Right lobe of liver (tissue), 4 donors: ENCODE results near the gene XRCC3.

Source experiments
- POLR2A ChIP-seq: fragments of 450-650 bp; IDR thresholded peaks from one replicate; pipeline ENCODE4 v1.6.1; 2017; ENCODE audit warnings: antibody characterized with exemption, mild to moderate bottlenecking
- TF ChIP-seq, protein P1 (sequence below), 4 donors: fragments of 200-600 bp in 3 of 4; fragments of 450-650 bp in 1 of 4; IDR thresholded peaks; one replicate each; pipeline versions ENCODE4 v1.5.1 to v1.8.0; 2016 to 2022; ENCODE audit warnings: antibody characterized with exemption in 4 of 4, mild to moderate bottlenecking in 2 of 4
- donor health status: DM: no; HTN: no; CAD: no.
- donor health status: DM: no; HTN: no; CAD: no.
- donor health status: DM: no; HTN: yes; CAD: no.

DNA sequence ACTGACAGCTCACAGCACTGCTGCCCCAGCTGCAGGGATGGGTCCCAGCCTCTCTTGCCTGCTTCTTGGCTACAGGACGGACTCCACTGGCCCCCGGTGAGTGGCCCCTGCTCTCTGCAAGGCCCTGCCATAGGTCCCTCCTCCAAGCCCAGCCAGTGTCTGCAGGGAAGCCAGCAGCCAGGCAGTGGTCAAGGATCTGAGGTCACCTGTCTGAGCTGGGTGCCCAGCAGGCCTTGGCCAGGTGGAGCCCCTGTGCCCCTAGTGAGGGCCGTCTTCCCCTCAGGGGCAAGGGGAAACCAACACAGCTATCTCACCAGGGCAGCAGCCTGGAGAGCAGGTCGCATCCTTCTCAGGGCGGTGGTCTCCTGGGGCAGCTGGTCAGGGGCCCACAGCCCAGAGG lies 13.2 kb downstream of the XRCC3 start:
- TF ChIP-seq, protein P1, sequence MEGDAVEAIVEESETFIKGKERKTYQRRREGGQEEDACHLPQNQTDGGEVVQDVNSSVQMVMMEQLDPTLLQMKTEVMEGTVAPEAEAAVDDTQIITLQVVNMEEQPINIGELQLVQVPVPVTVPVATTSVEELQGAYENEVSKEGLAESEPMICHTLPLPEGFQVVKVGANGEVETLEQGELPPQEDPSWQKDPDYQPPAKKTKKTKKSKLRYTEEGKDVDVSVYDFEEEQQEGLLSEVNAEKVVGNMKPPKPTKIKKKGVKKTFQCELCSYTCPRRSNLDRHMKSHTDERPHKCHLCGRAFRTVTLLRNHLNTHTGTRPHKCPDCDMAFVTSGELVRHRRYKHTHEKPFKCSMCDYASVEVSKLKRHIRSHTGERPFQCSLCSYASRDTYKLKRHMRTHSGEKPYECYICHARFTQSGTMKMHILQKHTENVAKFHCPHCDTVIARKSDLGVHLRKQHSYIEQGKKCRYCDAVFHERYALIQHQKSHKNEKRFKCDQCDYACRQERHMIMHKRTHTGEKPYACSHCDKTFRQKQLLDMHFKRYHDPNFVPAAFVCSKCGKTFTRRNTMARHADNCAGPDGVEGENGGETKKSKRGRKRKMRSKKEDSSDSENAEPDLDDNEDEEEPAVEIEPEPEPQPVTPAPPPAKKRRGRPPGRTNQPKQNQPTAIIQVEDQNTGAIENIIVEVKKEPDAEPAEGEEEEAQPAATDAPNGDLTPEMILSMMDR (IDR thresholded peaks at IDR 0.05), result no peak
- no peak for TF ChIP-seq POLR2A
